Endothelial cell of umbilical vein (primary cell): ENCODE measurements around the gene SPNS2. TPM values are rescaled to one million over a fixed set of nuclear protein-coding genes. Genes with fewer than 3 reads are reported as not detected.

Experiments used
- BruUV-seq: library from RNA; stranded (reverse); fragments of 400-500 nt; replicated peaks from 2 replicates; lab custom pipeline; 2021; lab: Mats Ljungman, UMichigan
- CTCF ChIA-PET: fragments of 300-600, 350-600 bp; sonication (Branson Sonifier 250); formaldehyde crosslinking; loops from one replicate; lab custom pipeline; 2021; ENCODE audit warnings: antibody characterized with exemption, inconsistent platforms; lab: Charles Lee
- POLR2A ChIA-PET: fragments of 300-600, 350-600 bp; sonication (Branson Sonifier 250); formaldehyde crosslinking; loops from one replicate; lab custom pipeline; 2021; ENCODE audit warnings: antibody characterized with exemption, inconsistent platforms; lab: Charles Lee
- DNase-seq: peaks from one replicate; pipeline ENCODE4 v3.0.0-alpha.2; 2011; ENCODE audit warnings: low read depth, low spot score
- FAIRE-seq: peaks from 2 replicates; lab custom pipeline; 2011; peaks lifted over from hg19 to GRCh38; lab: Jason Lieb, UNC
- H2AFZ ChIP-seq: 2 replicates; pipeline ENCODE4 v1.6.0; 2012; ENCODE audit warnings: low read depth, low read length, control low read depth, inconsistent platforms
- H3K27ac ChIP-seq: 2 replicates; pipeline ENCODE4 v1.5.1; 2011; ENCODE audit warnings: low read depth, mild to moderate bottlenecking, control low read depth, low read length, moderate library complexity; ENCODE audit not compliant: insufficient read depth
- H3K27me3 ChIP-seq, 2 experiments: 2 replicates each; pipeline versions ENCODE4 v1.6.0 to v1.6.1; 2011; ENCODE audit warnings: low read length in 2 of 2, mixed read lengths in 1 of 2; ENCODE audit not compliant: control insufficient read depth in 2 of 2, insufficient read depth in 2 of 2
- H3K36me3 ChIP-seq, 2 experiments: 2 replicates in 1 of 2; 3 replicates in 1 of 2; pipeline ENCODE4 v1.5.1; 2011; ENCODE audit warnings: low read length in 2 of 2, mild to moderate bottlenecking in 1 of 2, moderate library complexity in 1 of 2; ENCODE audit not compliant: control insufficient read depth in 2 of 2, insufficient read depth in 2 of 2; ENCODE audit errors: extremely low read depth in 1 of 2
- H3K4me1 ChIP-seq: 3 replicates; pipeline ENCODE4 v1.5.1; 2011; ENCODE audit warnings: mild to moderate bottlenecking, low read length; ENCODE audit not compliant: control insufficient read depth, insufficient read depth; ENCODE audit errors: extremely low read depth
- H3K4me2 ChIP-seq: 2 replicates; pipeline ENCODE4 v1.6.1; 2011; ENCODE audit warnings: low read length, control low read depth, mixed read lengths; ENCODE audit not compliant: insufficient read depth
- H3K4me3 ChIP-seq, 3 experiments: fragments of 200-600 bp in 1 of 3; sonication (generic), shearing (Covaris generic) in 1 of 3; replicated peaks in 1 of 3; 2 replicates each; pipeline ENCODE4 v1.5.1; 2011 to 2016; ENCODE audit warnings: control low read depth in 3 of 3, low read length in 3 of 3, mild to moderate bottlenecking in 2 of 3, inconsistent platforms in 1 of 3, low read depth in 1 of 3, moderate library complexity in 1 of 3; ENCODE audit not compliant: insufficient read depth in 1 of 3
- H3K79me2 ChIP-seq: 2 replicates; pipeline ENCODE4 v1.6.0; 2012; ENCODE audit warnings: low read length, inconsistent platforms; ENCODE audit not compliant: control insufficient read depth, insufficient read depth
- H3K9ac ChIP-seq: replicated peaks from 2 replicates; pipeline ENCODE3; 2011; ENCODE audit warnings: low read length, control low read depth; ENCODE audit not compliant: insufficient read depth; ENCODE audit errors: extremely low read depth
- H3K9me1 ChIP-seq: replicated peaks from 3 replicates; pipeline ENCODE4 v1.6.0; 2011; ENCODE audit warnings: mild to moderate bottlenecking, low read length; ENCODE audit not compliant: control insufficient read depth, insufficient read depth; ENCODE audit errors: extremely low read depth
- H3K9me3 ChIP-seq: replicated peaks from 2 replicates; pipeline ENCODE4 v1.5.1; 2012; ENCODE audit warnings: low read length, inconsistent platforms; ENCODE audit not compliant: control insufficient read depth, insufficient read depth
- H4K20me1 ChIP-seq: replicated peaks from 2 replicates; pipeline ENCODE3; 2011; ENCODE audit warnings: mild to moderate bottlenecking, low read length; ENCODE audit not compliant: control insufficient read depth, insufficient read depth; ENCODE audit errors: extremely low read depth
- CTCF ChIP-seq, 2 donors: IDR thresholded peaks; 1 replicate in 1 of 2; 2 replicates in 1 of 2; pipeline ENCODE4 v1.5.1; 2011; ENCODE audit warnings: low read length in 2 of 2, mild to moderate bottlenecking in 2 of 2, moderate library complexity in 2 of 2, control low read depth in 1 of 2, inconsistent platforms in 1 of 2, low read depth in 1 of 2; ENCODE audit not compliant: insufficient read depth in 1 of 2; ENCODE audit errors: extremely low read depth in 1 of 2
- EZH2 ChIP-seq: IDR thresholded peaks from 2 replicates; pipeline ENCODE4 v1.6.1; 2012; ENCODE audit warnings: borderline replicate concordance, low read depth, mild to moderate bottlenecking, moderate library complexity, low read length, inconsistent platforms; ENCODE audit not compliant: severe bottlenecking
- FOS ChIP-seq: IDR thresholded peaks from 2 replicates; pipeline ENCODE4 v1.6.1; 2011; ENCODE audit warnings: mild to moderate bottlenecking, low read length, moderate library complexity, borderline replicate concordance; ENCODE audit not compliant: insufficient read depth
- GATA2 ChIP-seq: IDR thresholded peaks from 2 replicates; pipeline ENCODE4 v1.7.0; 2011; ENCODE audit warnings: low read depth, mild to moderate bottlenecking, moderate library complexity, mixed read lengths, low read length; ENCODE audit not compliant: insufficient read length, insufficient read depth
- JUN ChIP-seq: IDR thresholded peaks from 2 replicates; pipeline ENCODE4 v1.6.1; 2011; ENCODE audit warnings: borderline replicate concordance, low read depth; ENCODE audit not compliant: insufficient read length, insufficient read depth
- POLR2AphosphoS5 ChIP-seq: IDR thresholded peaks from 2 replicates; pipeline ENCODE4 v1.6.1; 2012; ENCODE audit warnings: low read depth, mild to moderate bottlenecking, control low read depth, low read length, moderate library complexity; ENCODE audit not compliant: insufficient read depth
- dilution Hi-C: fragments of 300-500 bp; cut with MboI; formaldehyde crosslinking; loops from one replicate; pipeline ENCODE4 v1.15.0; 2019; ENCODE audit warnings: low sequenced_read_pairs; ENCODE audit not compliant: extremely low pct_ligation_motif_present
- intact Hi-C: fragments of 100-400 bp; cut with micrococcal nuclease; formaldehyde crosslinking; loops from one replicate; pipeline ENCODE4 v1.10.0; 2022
- polyA plus RNA-seq, 4 experiments: library from polyadenylated mRNA; depleted of rRNA in 3 of 4; stranded (reverse) in 3 of 4; unstranded in 1 of 4; fragments of >200 nt; gene quantifications; 2 replicates each; pipeline versions ENCODE4 v1.2.1 to v1.2.3, GENCODE V29; 2011 to 2012; ENCODE audit warnings: missing spikeins in 1 of 4
- total RNA-seq: library from RNA; stranded (reverse); gene quantifications from 2 replicates; pipeline ENCODE4 v1.2.3, GENCODE V29; 2021
- TF ChIP-seq, protein P1 (sequence below): IDR thresholded peaks from 2 replicates; pipeline ENCODE4 v1.6.1; 2011; ENCODE audit not compliant: insufficient read depth, insufficient read length

The SPNS2 gene
- total and polyA plus RNA-seq, 2 donors (not counting 3 experiments of a cell fraction or from before 2014, with no cell fraction given): 70.2 to 77.3 TPM

DNA sequence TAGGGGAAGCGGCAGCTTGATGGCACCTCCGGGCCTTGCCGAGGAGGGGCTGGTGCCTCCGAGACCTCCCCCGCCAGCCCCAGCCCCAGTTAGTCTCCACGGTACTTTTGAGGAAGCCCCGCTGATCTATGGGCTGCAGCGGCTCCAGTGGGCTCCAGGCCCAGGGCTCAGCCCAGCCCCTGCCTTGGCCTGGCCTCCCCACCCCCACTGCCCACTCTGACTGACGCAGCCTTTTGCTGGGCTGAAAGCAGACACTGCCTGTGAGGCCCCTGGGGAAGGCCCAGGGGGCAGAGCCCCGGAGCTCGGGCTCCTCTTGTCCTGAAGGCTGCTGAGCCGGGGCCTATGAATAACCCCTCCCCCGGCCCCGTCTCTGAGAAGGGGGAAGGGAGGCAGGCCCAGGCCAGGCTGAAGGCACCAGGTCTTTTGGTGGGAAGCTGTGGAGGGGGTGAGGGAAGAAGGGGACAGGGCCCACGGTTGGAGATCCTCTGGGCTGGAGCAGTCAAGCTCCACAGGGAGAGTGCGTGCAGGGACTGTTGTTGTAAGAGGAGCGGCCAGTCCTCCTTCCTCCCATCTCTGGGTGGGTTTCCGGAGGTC is 78.1 kb downstream of the SPNS2 start:
- H3K4me2 ChIP-seq: no peak overlapping the region
- H3K79me2 ChIP-seq: no peaks in the 10 kb centered on the region
- H3K27me3 ChIP-seq: peaks cover 0 to 4% of the 10 kb centered on the region in 2 experiments
- FAIRE-seq: no peak
- no peak overlapping the region for H3K9ac ChIP-seq
- no peaks in the 10 kb centered on the region for H3K9me3 ChIP-seq
- no peak for DNase-seq
- no peaks in the 10 kb centered on the region for H3K4me1 ChIP-seq
- H3K9me1 ChIP-seq: no peaks in the 10 kb centered on the region
- H3K36me3 ChIP-seq: no peaks in the 10 kb centered on the region
- TF ChIP-seq CTCF (IDR thresholded peaks at IDR 0.05; ENCODE audit: extremely low read depth in 1 of 2, insufficient read depth in 1 of 2, low read depth in 1 of 2, low read length in 2 of 2) (no peak), EZH2 (no peak), JUN (no peak), GATA2 (no peak), FOS (no peak), POLR2AphosphoS5 (no peak)
- TF ChIP-seq, protein P1, sequence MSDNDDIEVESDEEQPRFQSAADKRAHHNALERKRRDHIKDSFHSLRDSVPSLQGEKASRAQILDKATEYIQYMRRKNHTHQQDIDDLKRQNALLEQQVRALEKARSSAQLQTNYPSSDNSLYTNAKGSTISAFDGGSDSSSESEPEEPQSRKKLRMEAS: no peak
- no peak overlapping the region for H3K4me3 ChIP-seq
- H3K27ac ChIP-seq: no peak overlapping the region
- intact Hi-C loops (no loop called here), dilution Hi-C loops (no loop called here)
- H2AFZ ChIP-seq: peak overlapping the region; percentile 3
- BruUV-seq: no TSS peak
- ChIA-PET CTCF (interaction anchor here (1.5 to 1.8 kb wide), 2 partner anchors 10 to 12 kb away, joined by 3 to 18 read pairs; no protein-coding TSS in a partner anchor), POLR2A (no interaction called here)
- no peaks in the 10 kb centered on the region for H4K20me1 ChIP-seq
